Activated naive CD4-positive, alpha-beta T cell treated with anti-CD3 and anti-CD28 coated beads for 36 hours (primary cell): Measurements from ENCODE around the gene SWT1. TPM values are rescaled to one million over a fixed set of nuclear protein-coding genes. Genes with fewer than 3 reads are reported as not detected.
"Not testable (repeated sequence)": the region's sequence is repeated elsewhere in the genome, so short reads cannot be mapped to it uniquely, and the experiment has no call there.

ENCODE experiments used
- CTCF ChIA-PET: fragments of 350-600 bp; sonication (Branson Sonifier 250); formaldehyde crosslinking; loops from one replicate; lab custom pipeline; 2021; ENCODE audit warnings: antibody characterized with exemption; lab: Charles Lee
- DNase-seq: peaks from one replicate; pipeline ENCODE4 v3.0.0-alpha.2; 2020
- H3K27ac Mint-ChIP-seq: one replicate; pipeline ENCODE4 v1.8.0; 2021; ENCODE audit warnings: mild to moderate bottlenecking, mixed read lengths
- H3K27me3 Mint-ChIP-seq: one replicate; pipeline ENCODE4 v1.8.0; 2021; ENCODE audit warnings: low read depth, mixed read lengths
- H3K36me3 Mint-ChIP-seq: one replicate; pipeline ENCODE4 v1.8.0; 2021; ENCODE audit warnings: low read depth, mixed read lengths
- H3K4me1 Mint-ChIP-seq: one replicate; pipeline ENCODE4 v1.8.0; 2021; ENCODE audit warnings: low read depth, mixed read lengths
- H3K4me3 Mint-ChIP-seq: one replicate; pipeline ENCODE4 v1.8.0; 2021; ENCODE audit warnings: mild to moderate bottlenecking, moderate library complexity, mixed read lengths
- H3K9me3 Mint-ChIP-seq: one replicate; pipeline ENCODE4 v1.8.0; 2021; ENCODE audit warnings: mixed read lengths
- intact Hi-C: fragments of 100-400 bp; cut with micrococcal nuclease; formaldehyde crosslinking; loops from one replicate; pipeline ENCODE4 v1.15.1; 2023
- total RNA-seq, 2 experiments: library from RNA; stranded (reverse); gene quantifications; one replicate each; pipeline ENCODE4 v1.2.3, GENCODE V29; 2021

The SWT1 gene
- total RNA-seq, 2 experiments from 2014 or later = 1.7 to 2.9 TPM

- peak overlapping the region; percentile 94 for H3K27ac Mint-ChIP-seq
- no peaks in the 10 kb centered on the region for H3K27me3 Mint-ChIP-seq
- H3K4me1 Mint-ChIP-seq = peaks cover 48% of the 10 kb centered on the region
- CTCF ChIA-PET = interaction anchor here (0.5 to 2.9 kb wide), 6 partner anchors 17 to 364 kb away, joined by 3 to 8 read pairs (median 6); no protein-coding TSS in a partner anchor
- intact Hi-C loops = loop anchor here (1.0 to 10.0 kb wide), 22 partner anchors 23 to 1844 kb away; partner anchors contain the start of genes ARPC5, EDEM3, NIBAN1 and ODR4
- H3K9me3 Mint-ChIP-seq = peaks cover 2% of the 10 kb centered on the region
- DNase-seq = peak; percentile 92
- H3K4me3 Mint-ChIP-seq = peak overlapping the region; percentile 92
- H3K36me3 Mint-ChIP-seq = peaks cover 15% of the 10 kb centered on the region
Observed at GRCh38 chr1:185316163-185317033, 159.4 kb downstream of the SWT1 start.

- Mint-ChIP-seq H3K27me3 (no peaks in the 10 kb centered on the region), H3K9me3 (peaks cover 2% of the 10 kb centered on the region), H3K36me3 (peaks cover 15% of the 10 kb centered on the region), H3K27ac (peak within 1 kb of the TSS; percentile 94), H3K4me3 (peak within 1 kb of the TSS; percentile 92), H3K4me1 (peaks cover 40% of the 10 kb centered on the region)
- intact Hi-C loops = loop anchor here (1.0 to 10.0 kb wide), 22 partner anchors 22 to 1844 kb away; partner anchors contain the start of genes ARPC5, EDEM3, NIBAN1 and ODR4
- CTCF ChIA-PET = interaction anchor here (0.5 to 2.9 kb wide), 8 partner anchors 18 to 509 kb away, joined by 3 to 8 read pairs (median 4); no protein-coding TSS in a partner anchor
- DNase-seq = peak; percentile 95
Observed at GRCh38 chr1:185317034-185317885, 160.3 kb downstream of the SWT1 start, which contains the start of gene IVNS1ABP. Gene IVNS1ABP (minus strand): TSS chr1:185317243. CDS start chr1:185309493, 7,750 bp downstream.

GRCh38 chr1:185317886-185318310 is 160.9 kb downstream of the SWT1 start:
- Mint-ChIP-seq H3K9me3 (peaks cover 2% of the 10 kb centered on the region), H3K27me3 (no peaks in the 10 kb centered on the region), H3K4me3 (peak overlapping the region; percentile 92), H3K36me3 (peaks cover 15% of the 10 kb centered on the region), H3K4me1 (peaks cover 35% of the 10 kb centered on the region), H3K27ac (peak overlapping the region; percentile 94)
- peak; percentile 81 for DNase-seq
- CTCF ChIA-PET = interaction anchor here (0.6 to 2.9 kb wide), 5 partner anchors 19 to 510 kb away, joined by 3 to 8 read pairs (median 5); no protein-coding TSS in a partner anchor
- intact Hi-C loops = loop anchor here (1.0 to 10.0 kb wide), 22 partner anchors 21 to 1845 kb away; partner anchors contain the start of genes ARPC5, EDEM3, NIBAN1 and ODR4

GRCh38 chr1:185318431-185319138 is 161.6 kb downstream of the SWT1 start:
- Mint-ChIP-seq H3K27me3 (no peaks in the 10 kb centered on the region), H3K27ac (peak overlapping the region; percentile 94), H3K36me3 (peaks cover 15% of the 10 kb centered on the region), H3K9me3 (peaks cover 2% of the 10 kb centered on the region), H3K4me1 (peaks cover 28% of the 10 kb centered on the region), H3K4me3 (peak overlapping the region; percentile 92)
- CTCF ChIA-PET = interaction anchor here (0.7 to 1.6 kb wide), 2 partner anchors 18 to 19 kb away, joined by 3 to 4 read pairs; no protein-coding TSS in a partner anchor
- DNase-seq = no peak
- intact Hi-C loops = loop anchor here (5.0 to 10.0 kb wide), 3 partner anchors 436 to 669 kb away; no protein-coding TSS in a partner anchor

GRCh38 chr1:185319139-185319475 is 162.1 kb downstream of the SWT1 start:
- intact Hi-C loops = loop anchor here (5.0 to 10.0 kb wide), 3 partner anchors 437 to 668 kb away; no protein-coding TSS in a partner anchor
- no peaks in the 10 kb centered on the region for H3K27me3 Mint-ChIP-seq
- peaks cover 2% of the 10 kb centered on the region for H3K9me3 Mint-ChIP-seq
- H3K4me1 Mint-ChIP-seq = peaks cover 23% of the 10 kb centered on the region
- CTCF ChIA-PET = interaction anchor here (0.7 kb wide), 1 partner anchor 18 kb away, joined by 3 read pairs; no protein-coding TSS in a partner anchor
- DNase-seq = no peak
- peaks cover 14% of the 10 kb centered on the region for H3K36me3 Mint-ChIP-seq
- no peak overlapping the region for H3K4me3 Mint-ChIP-seq
- no peak overlapping the region for H3K27ac Mint-ChIP-seq

GRCh38 chr1:185321104-185321503 is 164.1 kb downstream of the SWT1 start:
- H3K4me3 Mint-ChIP-seq, CTCF ChIA-PET, H3K27me3 Mint-ChIP-seq, DNase-seq, H3K27ac Mint-ChIP-seq, H3K36me3 Mint-ChIP-seq, H3K9me3 Mint-ChIP-seq, intact Hi-C loops: not testable (repeated sequence)
- H3K4me1 Mint-ChIP-seq = peaks cover 12% of the 10 kb centered on the region

- H3K27me3 Mint-ChIP-seq, H3K36me3 Mint-ChIP-seq, H3K9me3 Mint-ChIP-seq, H3K27ac Mint-ChIP-seq, H3K4me3 Mint-ChIP-seq, DNase-seq, intact Hi-C loops: not testable (repeated sequence)
- CTCF ChIA-PET = interaction anchor here (0.7 kb wide), 1 partner anchor 292 kb away, joined by 3 read pairs; no protein-coding TSS in a partner anchor
- H3K4me1 Mint-ChIP-seq = peaks cover 12% of the 10 kb centered on the region
Observed at GRCh38 chr1:185321653-185322221, 164.8 kb downstream of the SWT1 start.

GRCh38 chr1:185322636-185323035 is 165.7 kb downstream of the SWT1 start:
- H3K4me1 Mint-ChIP-seq = peaks cover 10% of the 10 kb centered on the region
- CTCF ChIA-PET = interaction anchor here (0.6 kb wide), 2 partner anchors 151 to 188 kb away, joined by 3 to 5 read pairs; no protein-coding TSS in a partner anchor

GRCh38 chr1:185324118-185324517 is 167.2 kb downstream of the SWT1 start:
- no peak overlapping the region for H3K4me3 Mint-ChIP-seq

More at GRCh38 chr1:185322636-185323035, 165.7 kb downstream of the SWT1 start:
- DNase-seq = no peak
- intact Hi-C loops = no loop called here
- H3K4me3 Mint-ChIP-seq = no peak overlapping the region
- H3K36me3 Mint-ChIP-seq = no peaks in the 10 kb centered on the region
- no peak overlapping the region for H3K27ac Mint-ChIP-seq
- H3K27me3 Mint-ChIP-seq = no peaks in the 10 kb centered on the region
- H3K9me3 Mint-ChIP-seq = peaks cover 2% of the 10 kb centered on the region

GRCh38 chr1:185325413-185325812 is 168.4 kb downstream of the SWT1 start:
- intact Hi-C loops = no loop called here
- CTCF ChIA-PET = interaction anchor here (0.6 kb wide), 1 partner anchor 1641 kb away, joined by 6 read pairs; no protein-coding TSS in a partner anchor
- H3K27me3 Mint-ChIP-seq = no peaks in the 10 kb centered on the region

More at GRCh38 chr1:185324118-185324517, 167.2 kb downstream of the SWT1 start:
- DNase-seq = no peak
- Mint-ChIP-seq H3K4me1 (no peaks in the 10 kb centered on the region), H3K27ac (no peak overlapping the region), H3K27me3 (no peaks in the 10 kb centered on the region), H3K36me3 (no peaks in the 10 kb centered on the region), H3K9me3 (peaks cover 2% of the 10 kb centered on the region)
- intact Hi-C loops = no loop called here
- CTCF ChIA-PET = interaction anchor here (0.8 kb wide), 1 partner anchor 571 kb away, joined by 3 read pairs; no protein-coding TSS in a partner anchor

More at GRCh38 chr1:185325413-185325812, 168.4 kb downstream of the SWT1 start:
- Mint-ChIP-seq H3K9me3 (peaks cover 2% of the 10 kb centered on the region), H3K27ac (no peak overlapping the region), H3K4me3 (no peak overlapping the region), H3K36me3 (no peaks in the 10 kb centered on the region), H3K4me1 (no peaks in the 10 kb centered on the region)
- no peak for DNase-seq
